HepG2 (cell line): ENCODE measurements around the gene KRTAP10-9. TPM values are rescaled to one million over a fixed set of nuclear protein-coding genes. Genes with fewer than 3 reads are reported as not detected.

ENCODE experiments used
- ATAC-seq: fragments of 200-7000 bp; cut with Tn5 transposase; 3 replicates; pipeline ENCODE4 v1.9.1; 2020; ENCODE audit warnings: mild to moderate bottlenecking, moderate library complexity
- BruUV-seq: library from RNA; stranded (reverse); fragments of 400-500 nt; replicated peaks from 2 replicates; lab custom pipeline; 2021; lab: Mats Ljungman, UMichigan
- CTCF ChIA-PET: fragments of 300-600 bp; formaldehyde crosslinking; extraction: SDS; loops from one replicate; lab custom pipeline; 2021; ENCODE audit warnings: low total read pairs, inconsistent platforms, low intra/inter-chr PET ratio; lab: Yijun Ruan, JAX
- POLR2A ChIA-PET: fragments of 350-600 bp; sonication (Branson Sonifier 250); formaldehyde crosslinking; loops from one replicate; lab custom pipeline; 2020; ENCODE audit warnings: antibody characterized with exemption, inconsistent platforms; lab: Yijun Ruan, JAX
- DNase-seq: peaks from one replicate; pipeline ENCODE4 v3.0.0-alpha.2; 2015; ENCODE audit warnings: low spot score
- FAIRE-seq: peaks from 3 replicates; lab custom pipeline; 2011; peaks lifted over from hg19 to GRCh38; lab: Jason Lieb, UNC
- H2AFZ ChIP-seq: one replicate; pipeline ENCODE4 v1.6.1; 2011; ENCODE audit warnings: low read length, inconsistent platforms
- H3K27ac ChIP-seq: fragments of 300-600 bp; 3 replicates; pipeline ENCODE4 v1.8.0; 2011; ENCODE audit warnings: mixed run types, mild to moderate bottlenecking, mixed read lengths, low read length, inconsistent platforms; ENCODE audit not compliant: insufficient read depth; ENCODE audit errors: extremely low read length
- H3K27me3 ChIP-seq, 2 experiments: fragments of 200-600 bp in 1 of 2; 2 replicates in 1 of 2; 3 replicates in 1 of 2; pipeline versions ENCODE4 v1.6.0 to v1.8.0; 2011; ENCODE audit warnings: low read length in 2 of 2, mild to moderate bottlenecking in 2 of 2, moderate library complexity in 2 of 2, inconsistent platforms in 1 of 2; ENCODE audit not compliant: insufficient read depth in 2 of 2, control insufficient read depth in 1 of 2
- H3K36me3 ChIP-seq, 2 experiments: fragments of 200-600 bp in 1 of 2; replicated peaks in 1 of 2; 2 replicates in 1 of 2; 3 replicates in 1 of 2; pipeline versions ENCODE4 v1.5.1 to v1.8.0; 2011; ENCODE audit warnings: low read length in 2 of 2, inconsistent platforms in 1 of 2; ENCODE audit not compliant: insufficient read depth in 2 of 2, control insufficient read depth in 1 of 2
- H3K4me1 ChIP-seq: 2 replicates; pipeline ENCODE4 v1.5.1; 2012; ENCODE audit warnings: low read length, inconsistent platforms; ENCODE audit not compliant: insufficient read depth
- H3K4me2 ChIP-seq: 2 replicates; pipeline ENCODE4 v1.6.0; 2011; ENCODE audit warnings: low read depth, low read length, inconsistent platforms
- H3K4me3 ChIP-seq, 3 experiments: fragments of 200-600 bp in 1 of 3; sonication (generic), shearing (Covaris generic) in 1 of 3; replicated peaks in 1 of 3; 2 replicates each; pipeline ENCODE4 v1.5.1; 2011 to 2016; ENCODE audit warnings: low read length in 3 of 3, inconsistent platforms in 2 of 3, low read depth in 2 of 3, mild to moderate bottlenecking in 2 of 3, control low read depth in 1 of 3, mixed read lengths in 1 of 3; ENCODE audit not compliant: insufficient read depth in 1 of 3
- H3K79me2 ChIP-seq: one replicate; pipeline ENCODE4 v1.6.1; 2011; ENCODE audit warnings: low read length, inconsistent platforms; ENCODE audit not compliant: insufficient read depth
- H3K9ac ChIP-seq: 2 replicates; pipeline ENCODE4 v1.6.0; 2011; ENCODE audit warnings: mild to moderate bottlenecking, low read depth, low read length, inconsistent platforms; ENCODE audit not compliant: insufficient read depth
- H3K9me3 ChIP-seq: 2 replicates; pipeline ENCODE4 v1.5.1; 2012; ENCODE audit warnings: mild to moderate bottlenecking, low read length
- H4K20me1 ChIP-seq: 2 replicates; pipeline ENCODE4 v1.6.0; 2011; ENCODE audit warnings: inconsistent platforms, mild to moderate bottlenecking, low read length, moderate library complexity; ENCODE audit not compliant: insufficient read depth
- ASH2L ChIP-seq: fragments of 300-600, 200-600 bp; sonication (generic); IDR thresholded peaks from 2 replicates; pipeline ENCODE4 v1.7.0; 2017; ENCODE audit warnings: low read depth, mild to moderate bottlenecking, moderate library complexity, mixed read lengths, low read length; ENCODE audit not compliant: insufficient read length
- ZIK1 ChIP-seq: sonication (generic); formaldehyde crosslinking; IDR thresholded peaks from 2 replicates; pipeline ENCODE4 v1.5.0; 2020; ENCODE audit warnings: mild to moderate bottlenecking, low read depth, missing genetic modification reagents, borderline replicate concordance
- ZKSCAN5 ChIP-seq: sonication (generic); formaldehyde crosslinking; IDR thresholded peaks from 2 replicates; pipeline ENCODE4 v1.5.1; 2020; ENCODE audit warnings: mild to moderate bottlenecking, missing genetic modification reagents
- ZNF101 ChIP-seq: sonication (generic); formaldehyde crosslinking; IDR thresholded peaks from 2 replicates; pipeline ENCODE4 v1.4.0; 2020; ENCODE audit warnings: mild to moderate bottlenecking, low read depth, missing genetic modification reagents, borderline replicate concordance
- ZNF354B ChIP-seq: sonication (generic); formaldehyde crosslinking; IDR thresholded peaks from 2 replicates; pipeline ENCODE4 v1.8.0; 2022; ENCODE audit warnings: mild to moderate bottlenecking, missing genetic modification reagents
- ZNF530 ChIP-seq: sonication (generic); formaldehyde crosslinking; IDR thresholded peaks from 2 replicates; pipeline ENCODE4 v1.5.0; 2020; ENCODE audit warnings: low read depth, mild to moderate bottlenecking, missing genetic modification reagents
- WGBS: methylation state at CpG from one replicate; pipeline ENCODE4 v1.1.6; 2017; ENCODE audit warnings: low lambda C conversion rate; 5-methylcytosine and 5-hydroxymethylcytosine counted together
- in situ Hi-C: cut with HindIII; loops from 2 replicates; pipeline ENCODE4 v1.10.0; 2017; ENCODE audit warnings: low pct_unique_long_range_greater_than_20kb; ENCODE audit not compliant: extremely low pct_ligation_motif_present
- intact Hi-C: fragments of 100-400 bp; cut with micrococcal nuclease; formaldehyde crosslinking; loops from one replicate; pipeline ENCODE4 v1.10.0; 2022; ENCODE audit not compliant: unreplicated experiment
- polyA plus RNA-seq, 8 experiments: library from polyadenylated mRNA; depleted of rRNA in 3 of 8; stranded (reverse) in 7 of 8; unstranded in 1 of 8; fragments of >200 nt; fragmentation: Illumina TruSeq in 4 of 8; extraction: Trizol in 4 of 8; gene quantifications; 2 replicates each; pipeline versions ENCODE4 v1.2.1 to v1.2.3, GENCODE V29; 2011 to 2016; ENCODE audit warnings: low read depth in 4 of 8, missing spikeins in 1 of 8, mixed read lengths in 1 of 8; ENCODE audit not compliant: insufficient read depth in 1 of 8
- total RNA-seq, 5 experiments: library from RNA; depleted of rRNA; stranded (reverse); fragments of >200 nt; fragmentation: Illumina TruSeq; extraction: Trizol; gene quantifications; 2 replicates each; pipeline ENCODE4 v1.2.3, GENCODE V29; 2016; ENCODE audit warnings: low read depth in 1 of 5
- TF ChIP-seq, protein P1 (sequence below): sonication (generic); formaldehyde crosslinking; IDR thresholded peaks from 2 replicates; pipeline ENCODE4 v1.4.0; 2020; ENCODE audit warnings: missing genetic modification reagents, mild to moderate bottlenecking, borderline replicate concordance
- TF ChIP-seq, protein P2 (sequence below): sonication (generic); formaldehyde crosslinking; IDR thresholded peaks from 2 replicates; pipeline ENCODE4 v1.5.0; 2020; ENCODE audit warnings: missing genetic modification reagents
- TF ChIP-seq, protein P3 (sequence below): IDR thresholded peaks from 2 replicates; pipeline ENCODE4 v1.6.1; 2016; ENCODE audit warnings: mild to moderate bottlenecking, missing biosample characterization, missing genetic modification reagents

Gene KRTAP10-9
- total and polyA plus RNA-seq, 2 of the 13 experiments (the other 11 are each of a cell fraction or from before 2014, with no cell fraction given) = not detected

DNA sequence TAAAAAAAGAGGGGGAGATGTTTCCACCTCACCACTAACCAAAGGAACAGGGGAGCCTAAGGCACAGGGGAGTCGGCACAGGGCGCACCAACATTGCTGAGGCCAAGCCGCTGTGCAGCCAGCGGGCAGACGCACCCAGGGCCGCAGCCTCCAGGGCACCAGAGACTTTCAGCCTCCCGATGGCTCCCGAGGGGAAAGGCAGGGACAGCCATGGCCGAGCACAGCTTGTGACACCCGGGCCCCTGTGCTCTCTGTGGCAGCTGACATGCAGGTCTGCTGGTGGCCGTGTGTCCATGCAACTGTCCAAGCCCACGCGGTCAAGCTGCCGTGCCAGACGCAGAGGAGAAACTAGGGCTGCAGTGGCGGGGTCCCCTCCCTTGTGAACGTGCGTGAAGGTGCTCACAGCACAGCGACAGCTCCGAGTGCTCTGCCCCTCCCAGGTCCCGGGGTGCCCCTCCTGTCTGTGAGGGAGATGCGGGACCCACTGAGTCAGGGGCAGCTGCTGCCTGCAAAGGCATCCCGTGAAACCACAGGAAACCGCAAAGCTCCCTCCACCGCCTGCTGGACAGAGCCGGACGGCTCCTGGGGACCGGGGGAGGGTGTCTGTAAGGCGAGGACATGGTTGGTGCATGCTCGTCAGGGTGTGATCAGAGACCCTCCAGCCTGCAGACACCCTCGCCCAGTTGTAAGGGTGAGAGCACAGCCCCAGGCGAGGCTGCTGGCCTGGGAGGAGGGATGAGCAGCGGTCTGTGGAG is 21.8 kb downstream of the KRTAP10-9 start:
- intact Hi-C loops = no loop called here
- no peaks in the 10 kb centered on the region for H3K36me3 ChIP-seq
- H4K20me1 ChIP-seq = no peaks in the 10 kb centered on the region
- H3K4me2 ChIP-seq = no peak overlapping the region
- H3K27ac ChIP-seq = no peak overlapping the region
- WGBS = 77% methylated on average over 6 of the region's 33 CpGs
- peaks cover 4 to 34% of the 10 kb centered on the region in 2 experiments; a peak in 4 of 5 replicates for H3K27me3 ChIP-seq
- no peaks in the 10 kb centered on the region for H3K79me2 ChIP-seq
- DNase-seq (no peak), FAIRE-seq (no peak), ATAC-seq (no peak; the same call in 2 of the 3 replicates)
- BruUV-seq = no TSS peak
- no peak overlapping the region for H3K4me3 ChIP-seq
- in situ Hi-C loops = no loop called here
- no peak overlapping the region for H2AFZ ChIP-seq
- H3K4me1 ChIP-seq = no peaks in the 10 kb centered on the region
- no peak for TF ChIP-seq ZIK1 (CRISPR knock-in tag)
- TF ChIP-seq ASH2L = no peak
- TF ChIP-seq, protein P1, sequence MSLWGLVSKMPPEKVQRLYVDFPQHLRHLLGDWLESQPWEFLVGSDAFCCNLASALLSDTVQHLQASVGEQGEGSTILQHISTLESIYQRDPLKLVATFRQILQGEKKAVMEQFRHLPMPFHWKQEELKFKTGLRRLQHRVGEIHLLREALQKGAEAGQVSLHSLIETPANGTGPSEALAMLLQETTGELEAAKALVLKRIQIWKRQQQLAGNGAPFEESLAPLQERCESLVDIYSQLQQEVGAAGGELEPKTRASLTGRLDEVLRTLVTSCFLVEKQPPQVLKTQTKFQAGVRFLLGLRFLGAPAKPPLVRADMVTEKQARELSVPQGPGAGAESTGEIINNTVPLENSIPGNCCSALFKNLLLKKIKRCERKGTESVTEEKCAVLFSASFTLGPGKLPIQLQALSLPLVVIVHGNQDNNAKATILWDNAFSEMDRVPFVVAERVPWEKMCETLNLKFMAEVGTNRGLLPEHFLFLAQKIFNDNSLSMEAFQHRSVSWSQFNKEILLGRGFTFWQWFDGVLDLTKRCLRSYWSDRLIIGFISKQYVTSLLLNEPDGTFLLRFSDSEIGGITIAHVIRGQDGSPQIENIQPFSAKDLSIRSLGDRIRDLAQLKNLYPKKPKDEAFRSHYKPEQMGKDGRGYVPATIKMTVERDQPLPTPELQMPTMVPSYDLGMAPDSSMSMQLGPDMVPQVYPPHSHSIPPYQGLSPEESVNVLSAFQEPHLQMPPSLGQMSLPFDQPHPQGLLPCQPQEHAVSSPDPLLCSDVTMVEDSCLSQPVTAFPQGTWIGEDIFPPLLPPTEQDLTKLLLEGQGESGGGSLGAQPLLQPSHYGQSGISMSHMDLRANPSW (CRISPR knock-in tag) = no peak
- TF ChIP-seq, protein P2, sequence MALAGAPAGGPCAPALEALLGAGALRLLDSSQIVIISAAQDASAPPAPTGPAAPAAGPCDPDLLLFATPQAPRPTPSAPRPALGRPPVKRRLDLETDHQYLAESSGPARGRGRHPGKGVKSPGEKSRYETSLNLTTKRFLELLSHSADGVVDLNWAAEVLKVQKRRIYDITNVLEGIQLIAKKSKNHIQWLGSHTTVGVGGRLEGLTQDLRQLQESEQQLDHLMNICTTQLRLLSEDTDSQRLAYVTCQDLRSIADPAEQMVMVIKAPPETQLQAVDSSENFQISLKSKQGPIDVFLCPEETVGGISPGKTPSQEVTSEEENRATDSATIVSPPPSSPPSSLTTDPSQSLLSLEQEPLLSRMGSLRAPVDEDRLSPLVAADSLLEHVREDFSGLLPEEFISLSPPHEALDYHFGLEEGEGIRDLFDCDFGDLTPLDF (CRISPR knock-in tag) = no peak
- TF ChIP-seq ZNF530 (CRISPR knock-in tag) = no peak
- TF ChIP-seq ZNF101 = no peak
- TF ChIP-seq ZNF354B (CRISPR knock-in tag) = no peak
- no peak for TF ChIP-seq ZKSCAN5 (CRISPR knock-in tag)
- TF ChIP-seq, protein P3, sequence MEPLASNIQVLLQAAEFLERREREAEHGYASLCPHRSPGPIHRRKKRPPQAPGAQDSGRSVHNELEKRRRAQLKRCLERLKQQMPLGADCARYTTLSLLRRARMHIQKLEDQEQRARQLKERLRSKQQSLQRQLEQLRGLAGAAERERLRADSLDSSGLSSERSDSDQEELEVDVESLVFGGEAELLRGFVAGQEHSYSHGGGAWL (CRISPR knock-in tag) = no peak
- H3K9me3 ChIP-seq = peaks cover 18% of the 10 kb centered on the region
- POLR2A ChIA-PET = no interaction called here
- CTCF ChIA-PET = no interaction called here
- no peak overlapping the region for H3K9ac ChIP-seq
